WERI-Rb-1 (cell line): ENCODE data around the gene OR2T34.
"Not testable (repeated sequence)": the region's sequence is repeated elsewhere in the genome, so short reads cannot be mapped to it uniquely, and the experiment has no call there.

ENCODE experiments used
- DNase-seq: peaks from one replicate; pipeline ENCODE4 v3.0.0-alpha.2; 2020
- H3K27ac ChIP-seq: fragments of 250-450 bp; sonication (Bioruptor Pico); 2 replicates; pipeline ENCODE4 v1.5.1; 2020; ENCODE audit warnings: mild to moderate bottlenecking, moderate library complexity
- H3K27me3 ChIP-seq: fragments of 250-450 bp; sonication (Bioruptor Pico); 2 replicates; pipeline ENCODE4 v1.5.1; 2021; ENCODE audit warnings: mild to moderate bottlenecking, low read depth, moderate library complexity; ENCODE audit not compliant: insufficient read depth, severe bottlenecking
- H3K36me3 ChIP-seq: fragments of 250-450 bp; sonication (Bioruptor Pico); 2 replicates; pipeline ENCODE4 v1.5.1; 2020; ENCODE audit warnings: mild to moderate bottlenecking, moderate library complexity
- H3K4me3 ChIP-seq: 2 replicates; pipeline ENCODE4 v1.5.1; 2011; ENCODE audit warnings: low read depth, mild to moderate bottlenecking, control low read depth, low read length
- H3K9me3 ChIP-seq: fragments of 250-450 bp; sonication (Bioruptor Pico); 2 replicates; pipeline ENCODE4 v1.5.1; 2021; ENCODE audit warnings: mild to moderate bottlenecking, moderate library complexity; ENCODE audit not compliant: severe bottlenecking
- TF ChIP-seq, protein P1 (sequence below): IDR thresholded peaks from 2 replicates; pipeline ENCODE4 v1.5.1; 2011; ENCODE audit warnings: low read depth, mild to moderate bottlenecking, control low read depth, inconsistent platforms, low read length

OR2T34 gene

DNA sequence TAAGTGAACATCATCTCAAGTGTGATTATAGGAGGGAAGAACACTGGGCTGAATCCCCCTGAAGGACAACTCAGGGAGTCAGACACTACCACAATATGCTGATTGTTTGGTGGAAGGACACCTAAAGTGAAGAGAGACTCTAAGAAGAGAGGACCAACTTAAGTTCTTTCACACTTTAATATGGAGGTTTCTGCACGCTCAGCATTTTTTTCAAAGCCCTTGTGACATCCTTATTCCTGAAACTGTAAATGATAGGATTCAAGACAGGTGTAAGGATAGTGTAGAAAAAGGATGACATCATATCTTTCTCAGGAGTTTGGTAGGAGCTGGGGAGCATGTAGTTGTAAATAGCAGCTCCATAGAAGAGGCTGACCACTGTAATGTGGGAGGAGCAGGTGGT lies 18.1 kb upstream of the OR2T34 start:
- no peak for DNase-seq
- Histone ChIP-seq H3K4me3 (no peak overlapping the region), H3K27ac (no peak overlapping the region), H3K36me3 (no peaks in the 10 kb centered on the region), H3K27me3 (peaks cover 66% of the 10 kb centered on the region), H3K9me3 (no peaks in the 10 kb centered on the region)
- TF ChIP-seq, protein P1, sequence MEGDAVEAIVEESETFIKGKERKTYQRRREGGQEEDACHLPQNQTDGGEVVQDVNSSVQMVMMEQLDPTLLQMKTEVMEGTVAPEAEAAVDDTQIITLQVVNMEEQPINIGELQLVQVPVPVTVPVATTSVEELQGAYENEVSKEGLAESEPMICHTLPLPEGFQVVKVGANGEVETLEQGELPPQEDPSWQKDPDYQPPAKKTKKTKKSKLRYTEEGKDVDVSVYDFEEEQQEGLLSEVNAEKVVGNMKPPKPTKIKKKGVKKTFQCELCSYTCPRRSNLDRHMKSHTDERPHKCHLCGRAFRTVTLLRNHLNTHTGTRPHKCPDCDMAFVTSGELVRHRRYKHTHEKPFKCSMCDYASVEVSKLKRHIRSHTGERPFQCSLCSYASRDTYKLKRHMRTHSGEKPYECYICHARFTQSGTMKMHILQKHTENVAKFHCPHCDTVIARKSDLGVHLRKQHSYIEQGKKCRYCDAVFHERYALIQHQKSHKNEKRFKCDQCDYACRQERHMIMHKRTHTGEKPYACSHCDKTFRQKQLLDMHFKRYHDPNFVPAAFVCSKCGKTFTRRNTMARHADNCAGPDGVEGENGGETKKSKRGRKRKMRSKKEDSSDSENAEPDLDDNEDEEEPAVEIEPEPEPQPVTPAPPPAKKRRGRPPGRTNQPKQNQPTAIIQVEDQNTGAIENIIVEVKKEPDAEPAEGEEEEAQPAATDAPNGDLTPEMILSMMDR = no peak

DNA sequence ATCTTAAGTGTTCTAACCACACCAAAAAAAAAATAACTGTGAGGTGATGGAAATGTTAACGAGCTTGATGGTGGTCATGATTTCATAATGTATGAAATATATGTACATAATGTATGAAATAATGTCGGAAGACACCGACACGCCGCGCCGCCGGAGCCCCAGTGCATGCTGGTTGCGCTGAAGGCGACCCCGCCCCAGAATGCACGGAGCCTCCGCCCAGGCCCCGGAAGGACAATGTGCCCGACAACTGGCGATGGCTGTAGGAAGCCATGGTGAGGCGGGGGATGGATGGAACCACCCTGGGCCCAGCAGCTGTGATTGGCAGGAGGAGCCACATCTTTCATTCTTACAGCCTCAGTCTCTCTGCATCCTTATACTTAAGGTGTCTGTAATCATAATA lies 15.5 kb upstream of the OR2T34 start:
- Histone ChIP-seq H3K4me3 (no peak overlapping the region), H3K9me3 (no peaks in the 10 kb centered on the region), H3K36me3 (no peaks in the 10 kb centered on the region), H3K27ac (no peak overlapping the region), H3K27me3 (peaks cover 43% of the 10 kb centered on the region)
- DNase-seq = no peak
- TF ChIP-seq, protein P1 = no peak

DNA sequence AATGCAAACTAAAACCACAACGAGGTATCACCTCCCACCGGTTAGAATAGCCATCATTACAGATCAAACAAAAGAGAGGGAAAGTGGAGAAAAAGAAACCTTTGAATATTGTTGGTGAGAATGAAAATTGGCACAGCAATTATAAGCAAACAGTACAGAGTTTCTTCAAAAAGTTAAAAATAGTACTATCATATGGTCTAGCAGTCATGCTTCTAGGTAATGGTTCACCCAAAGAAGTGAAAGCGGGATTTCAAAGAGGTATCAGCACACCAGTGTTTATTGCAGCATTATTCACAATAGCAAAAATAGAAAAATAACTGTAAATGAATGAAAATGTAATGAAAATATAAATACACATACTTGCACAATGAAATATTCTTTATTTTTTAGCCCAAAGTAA lies 14.8 kb upstream of the OR2T34 start:
- TF ChIP-seq, protein P1 = no peak
- Histone ChIP-seq H3K27ac (no peak overlapping the region), H3K9me3 (no peaks in the 10 kb centered on the region), H3K4me3 (no peak overlapping the region), H3K27me3 (peaks cover 36% of the 10 kb centered on the region), H3K36me3 (no peaks in the 10 kb centered on the region)
- no peak for DNase-seq

DNA sequence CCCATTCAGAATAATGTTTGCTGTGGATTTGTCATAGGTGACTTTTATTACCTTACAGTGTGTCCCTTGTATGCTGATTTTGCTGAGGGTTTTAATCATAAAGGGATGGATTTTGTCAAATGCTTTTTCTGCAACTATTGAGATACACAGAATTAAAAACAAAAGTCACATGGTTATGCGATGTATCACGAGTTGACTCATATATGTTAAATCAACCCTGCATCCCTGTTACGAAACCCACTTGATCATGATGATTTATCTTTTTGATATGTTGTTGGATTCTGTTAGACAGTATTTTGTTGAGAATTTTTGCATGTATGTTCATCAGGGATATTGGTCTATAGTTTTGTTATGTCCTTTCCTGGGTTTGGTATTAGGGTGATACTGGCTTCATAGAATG lies 10.7 kb upstream of the OR2T34 start:
- DNase-seq = no peak
- H3K9me3 ChIP-seq = no peaks in the 10 kb centered on the region
- TF ChIP-seq, protein P1 = no peak
- peaks cover 18% of the 10 kb centered on the region for H3K27me3 ChIP-seq
- no peak overlapping the region for H3K4me3 ChIP-seq
- no peak overlapping the region for H3K27ac ChIP-seq
- no peaks in the 10 kb centered on the region for H3K36me3 ChIP-seq

DNA sequence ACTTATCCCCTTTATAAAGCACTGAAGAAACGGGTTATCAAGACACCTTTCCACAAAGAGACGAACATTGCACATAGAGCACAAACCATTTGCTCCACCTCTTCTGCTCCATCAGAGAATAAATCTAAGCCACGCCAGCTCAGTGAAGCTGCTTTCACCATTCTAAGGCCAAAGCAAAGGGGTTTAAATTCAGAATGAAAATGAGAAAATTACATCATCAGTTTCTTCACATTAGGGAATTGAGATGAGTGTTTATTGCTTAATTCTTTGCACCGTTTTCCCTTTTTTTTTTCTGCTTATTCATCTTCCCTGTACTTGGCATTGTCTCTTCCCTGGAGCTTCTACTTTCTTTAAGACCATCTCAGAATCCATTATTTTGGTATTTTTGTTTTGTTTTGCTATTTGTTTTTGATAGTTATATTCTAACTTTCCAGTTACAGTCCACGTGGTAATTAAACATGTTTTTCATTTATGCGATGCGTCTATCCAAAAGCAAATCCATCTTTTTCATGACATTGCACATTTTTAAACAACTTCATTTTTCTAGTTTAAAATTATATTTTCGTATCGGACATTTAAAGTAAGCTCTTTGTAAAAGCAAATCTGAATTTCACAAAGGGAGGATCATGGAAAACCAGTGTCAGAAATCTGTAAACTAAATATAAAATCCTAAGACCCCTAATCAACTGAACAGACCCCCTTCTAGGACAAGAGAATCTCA lies 1.9 kb upstream of the OR2T34 start:
- Histone ChIP-seq H3K4me3 (no peak overlapping the region), H3K9me3 (no peaks in the 10 kb centered on the region), H3K27ac (no peak overlapping the region), H3K27me3 (no peaks in the 10 kb centered on the region), H3K36me3 (no peaks in the 10 kb centered on the region)
- DNase-seq = no peak
- TF ChIP-seq, protein P1 = no peak

DNA sequence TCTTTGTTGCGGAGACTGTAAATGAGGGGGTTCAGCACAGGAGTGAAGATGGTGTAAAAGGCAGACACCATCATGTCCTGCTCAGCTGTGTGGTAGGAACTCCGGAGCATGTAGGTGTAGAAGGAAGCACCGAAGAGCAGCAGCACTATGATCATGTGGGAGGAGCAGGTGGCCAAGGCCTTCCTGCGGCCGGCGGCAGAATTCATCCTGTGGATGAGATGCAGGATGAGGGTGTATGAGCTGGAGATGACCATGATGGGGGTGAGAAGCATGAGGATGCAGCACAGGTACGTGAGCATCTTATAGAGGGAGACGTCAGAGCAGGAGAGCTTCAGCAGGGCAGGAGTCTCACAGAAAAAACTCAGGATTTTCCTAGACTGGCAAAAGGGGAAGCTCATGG lies 701 bp downstream of the OR2T34 start:
- not testable (repeated sequence) for H3K36me3 ChIP-seq, H3K4me3 ChIP-seq, DNase-seq, H3K27ac ChIP-seq, H3K27me3 ChIP-seq, H3K9me3 ChIP-seq

DNA sequence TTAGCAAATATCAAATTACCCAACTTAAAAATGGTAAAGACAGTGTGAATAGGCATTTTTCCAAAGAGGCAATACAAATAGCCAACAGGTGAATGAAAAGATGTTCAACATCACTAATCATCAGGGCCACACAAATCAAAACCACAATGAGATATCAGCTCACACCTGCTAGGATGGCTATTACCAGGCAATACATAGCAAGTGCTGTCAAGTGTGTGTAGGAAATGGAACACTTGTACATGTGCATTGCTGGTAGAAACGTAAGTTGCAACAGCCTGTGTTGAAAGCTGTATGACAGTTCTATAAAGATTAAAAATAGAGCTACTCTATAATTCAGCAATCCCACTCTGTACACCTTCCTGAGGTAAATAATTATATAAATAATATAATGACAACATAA lies 2.5 kb downstream of the OR2T34 start:
- H3K27ac ChIP-seq, H3K9me3 ChIP-seq, DNase-seq, H3K4me3 ChIP-seq, H3K27me3 ChIP-seq, H3K36me3 ChIP-seq: not testable (repeated sequence)

DNA sequence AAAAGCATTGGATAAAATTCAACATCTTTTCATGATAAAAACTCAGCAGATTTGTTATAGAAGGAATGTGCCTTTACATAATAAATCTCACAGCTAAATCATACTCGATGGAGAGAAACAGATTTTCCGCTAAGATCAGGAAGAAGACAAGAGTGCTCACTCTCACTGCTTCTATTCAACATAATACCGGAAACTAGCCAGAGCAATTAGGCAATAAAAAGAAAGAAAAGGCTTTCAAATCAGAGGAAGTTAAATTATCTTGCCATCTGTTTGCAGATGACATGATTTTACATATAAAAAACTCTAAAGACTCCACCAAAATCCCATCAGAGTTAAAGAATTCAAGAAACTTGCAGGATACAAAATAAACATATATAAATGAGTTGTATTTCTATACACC lies 3.7 kb downstream of the OR2T34 start:
- H3K27ac ChIP-seq, H3K36me3 ChIP-seq, DNase-seq: not testable (repeated sequence)

DNA sequence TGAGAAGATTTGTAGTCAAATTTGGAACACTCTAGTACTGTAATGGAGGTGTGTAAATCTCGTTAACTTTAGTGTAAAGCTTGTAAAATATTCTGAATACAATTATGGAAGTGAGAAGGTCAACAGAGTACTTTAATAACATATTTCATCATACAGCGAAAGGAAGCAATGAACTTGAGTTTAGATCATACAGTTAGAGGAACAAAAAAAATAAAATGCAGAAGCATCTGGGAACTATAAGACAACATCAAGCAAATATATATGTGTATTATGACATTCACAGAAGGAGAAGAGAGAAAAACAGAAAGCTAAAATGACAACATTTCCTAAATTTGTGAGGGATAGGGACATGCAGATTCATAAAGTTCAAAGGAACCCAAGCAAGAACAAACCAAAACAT lies 5.5 kb downstream of the OR2T34 start:
- not testable (repeated sequence) for H3K36me3 ChIP-seq, H3K27me3 ChIP-seq, H3K27ac ChIP-seq, H3K9me3 ChIP-seq, H3K4me3 ChIP-seq, DNase-seq

More for the DNA sequence above, 3.7 kb downstream of the OR2T34 start:
- H3K27me3 ChIP-seq, H3K9me3 ChIP-seq, H3K4me3 ChIP-seq: not testable (repeated sequence)
